ENCODE results near the gene RPL10A.

GRCh38 chr6:35496841-35497570 lies 28.8 kb downstream of the RPL10A start, which contains the start of gene TEAD3:
- peak in 2 of 5 experiments; percentile 17 to 24 for TF ChIP-seq CTCF (IDR thresholded peaks at IDR 0.05)
- TF ChIP-seq POLR2A (IDR thresholded peaks at IDR 0.05), result peak; percentile 51 to 60

Data from tibial nerve (tissue), 3 donors.